DOHH2 (cell line): ENCODE measurements around the gene LRMDA.

Source experiments
- EZH2phosphoT487 ChIP-seq: fragments of 200-600 bp; sonication (generic); IDR thresholded peaks from 2 replicates; pipeline ENCODE4 v1.6.1; 2017; ENCODE audit warnings: borderline replicate concordance, mild to moderate bottlenecking, antibody characterized with exemption, low read length, moderate library complexity, mixed read lengths
- TF ChIP-seq, protein P1 (sequence below): fragments of 200-600 bp; sonication (generic); IDR thresholded peaks from one replicate; pipeline ENCODE4 v1.5.1; 2014; ENCODE audit warnings: antibody characterized with exemption, mild to moderate bottlenecking, low read depth, low read length; ENCODE audit not compliant: poor library complexity, severe bottlenecking

DNA sequence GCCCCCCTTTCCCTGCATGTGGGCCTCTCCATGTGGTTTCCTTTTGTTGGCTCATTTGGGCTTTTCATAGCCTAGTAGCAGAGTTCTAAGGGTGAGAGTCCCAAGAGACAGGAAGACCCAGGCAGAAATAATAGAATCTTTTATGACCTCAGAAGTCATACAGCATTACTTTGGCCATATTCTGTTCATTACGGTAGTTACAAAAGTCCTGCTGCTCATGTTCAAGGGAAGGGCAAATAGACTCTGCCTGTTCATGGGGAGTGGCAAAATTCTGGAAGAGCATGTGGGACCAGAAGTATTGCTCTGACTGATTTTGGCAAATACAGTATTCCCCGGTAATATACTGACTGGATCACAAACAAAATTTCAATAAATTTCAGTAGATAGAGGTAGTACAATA, 910.3 kb downstream of the LRMDA start:
- TF ChIP-seq, protein P1, sequence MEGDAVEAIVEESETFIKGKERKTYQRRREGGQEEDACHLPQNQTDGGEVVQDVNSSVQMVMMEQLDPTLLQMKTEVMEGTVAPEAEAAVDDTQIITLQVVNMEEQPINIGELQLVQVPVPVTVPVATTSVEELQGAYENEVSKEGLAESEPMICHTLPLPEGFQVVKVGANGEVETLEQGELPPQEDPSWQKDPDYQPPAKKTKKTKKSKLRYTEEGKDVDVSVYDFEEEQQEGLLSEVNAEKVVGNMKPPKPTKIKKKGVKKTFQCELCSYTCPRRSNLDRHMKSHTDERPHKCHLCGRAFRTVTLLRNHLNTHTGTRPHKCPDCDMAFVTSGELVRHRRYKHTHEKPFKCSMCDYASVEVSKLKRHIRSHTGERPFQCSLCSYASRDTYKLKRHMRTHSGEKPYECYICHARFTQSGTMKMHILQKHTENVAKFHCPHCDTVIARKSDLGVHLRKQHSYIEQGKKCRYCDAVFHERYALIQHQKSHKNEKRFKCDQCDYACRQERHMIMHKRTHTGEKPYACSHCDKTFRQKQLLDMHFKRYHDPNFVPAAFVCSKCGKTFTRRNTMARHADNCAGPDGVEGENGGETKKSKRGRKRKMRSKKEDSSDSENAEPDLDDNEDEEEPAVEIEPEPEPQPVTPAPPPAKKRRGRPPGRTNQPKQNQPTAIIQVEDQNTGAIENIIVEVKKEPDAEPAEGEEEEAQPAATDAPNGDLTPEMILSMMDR, result no peak
- TF ChIP-seq EZH2phosphoT487, result no peak
